GM19324 (cell line): Measurements from ENCODE around the gene PCDHA12.
"Not testable (repeated sequence)": the region's sequence is repeated elsewhere in the genome, so short reads cannot be mapped to it uniquely, and the experiment has no call there.

Experiments used
- ATAC-seq: cut with Tn5 transposase; IDR thresholded peaks from one replicate; pipeline ENCODE4 v1.9.1; 2021; ENCODE audit warnings: mild to moderate bottlenecking, moderate library complexity; ENCODE audit not compliant: unreplicated experiment, low FRiP score

PCDHA12 gene, protein sequence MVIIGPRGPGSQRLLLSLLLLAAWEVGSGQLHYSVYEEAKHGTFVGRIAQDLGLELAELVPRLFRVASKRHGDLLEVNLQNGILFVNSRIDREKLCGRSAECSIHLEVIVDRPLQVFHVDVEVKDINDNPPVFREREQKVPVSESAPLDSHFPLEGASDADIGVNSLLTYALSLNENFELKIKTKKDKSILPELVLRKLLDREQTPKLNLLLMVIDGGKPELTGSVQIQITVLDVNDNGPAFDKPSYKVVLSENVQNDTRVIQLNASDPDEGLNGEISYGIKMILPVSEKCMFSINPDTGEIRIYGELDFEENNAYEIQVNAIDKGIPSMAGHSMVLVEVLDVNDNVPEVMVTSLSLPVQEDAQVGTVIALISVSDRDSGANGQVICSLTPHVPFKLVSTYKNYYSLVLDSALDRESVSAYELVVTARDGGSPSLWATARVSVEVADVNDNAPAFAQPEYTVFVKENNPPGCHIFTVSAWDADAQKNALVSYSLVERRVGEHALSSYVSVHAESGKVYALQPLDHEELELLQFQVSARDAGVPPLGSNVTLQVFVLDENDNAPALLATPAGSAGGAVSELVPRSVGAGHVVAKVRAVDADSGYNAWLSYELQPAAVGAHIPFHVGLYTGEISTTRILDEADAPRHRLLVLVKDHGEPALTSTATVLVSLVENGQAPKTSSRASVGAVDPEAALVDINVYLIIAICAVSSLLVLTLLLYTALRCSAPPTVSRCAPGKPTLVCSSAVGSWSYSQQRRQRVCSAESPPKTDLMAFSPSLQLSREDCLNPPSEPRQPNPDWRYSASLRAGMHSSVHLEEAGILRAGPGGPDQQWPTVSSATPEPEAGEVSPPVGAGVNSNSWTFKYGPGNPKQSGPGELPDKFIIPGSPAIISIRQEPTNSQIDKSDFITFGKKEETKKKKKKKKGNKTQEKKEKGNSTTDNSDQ

DNA sequence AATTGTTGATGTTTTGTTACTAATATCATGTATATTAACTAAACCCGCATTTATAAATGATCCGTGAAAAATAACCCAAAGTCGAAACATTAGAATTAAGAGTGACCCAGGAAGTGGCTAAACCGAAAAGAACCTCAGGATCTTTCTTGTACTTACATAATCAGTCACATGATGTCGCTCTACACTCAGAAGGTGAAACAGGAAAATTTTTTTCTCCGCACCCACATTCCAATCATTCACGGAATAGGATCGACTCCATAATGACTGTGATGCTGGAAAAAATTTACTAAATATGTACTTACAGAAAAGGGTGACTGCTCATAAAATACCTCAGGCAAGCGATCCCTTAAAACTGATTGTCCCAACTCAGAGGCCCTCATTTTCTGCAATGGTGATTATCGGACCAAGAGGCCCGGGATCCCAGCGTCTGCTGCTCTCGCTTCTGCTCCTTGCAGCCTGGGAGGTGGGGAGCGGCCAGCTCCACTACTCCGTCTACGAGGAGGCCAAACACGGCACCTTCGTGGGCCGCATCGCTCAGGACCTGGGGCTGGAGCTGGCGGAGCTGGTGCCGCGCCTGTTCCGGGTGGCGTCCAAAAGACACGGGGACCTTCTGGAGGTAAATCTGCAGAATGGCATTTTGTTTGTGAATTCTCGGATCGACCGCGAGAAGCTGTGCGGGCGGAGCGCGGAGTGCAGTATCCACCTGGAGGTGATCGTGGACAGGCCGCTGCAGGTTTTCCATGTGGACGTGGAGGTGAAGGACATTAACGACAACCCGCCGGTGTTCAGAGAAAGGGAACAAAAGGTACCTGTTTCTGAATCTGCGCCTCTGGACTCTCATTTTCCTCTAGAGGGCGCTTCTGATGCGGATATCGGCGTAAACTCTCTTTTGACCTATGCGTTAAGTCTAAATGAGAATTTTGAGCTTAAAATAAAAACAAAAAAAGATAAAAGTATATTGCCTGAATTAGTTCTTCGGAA, at the start of gene PCDHA12:
Gene PCDHA12, plus strand, starts transcription at position 224 of the 981 bp plus-strand sequence. Its CDS starts 165 bp downstream, at position 389.
- no peak for ATAC-seq

DNA sequence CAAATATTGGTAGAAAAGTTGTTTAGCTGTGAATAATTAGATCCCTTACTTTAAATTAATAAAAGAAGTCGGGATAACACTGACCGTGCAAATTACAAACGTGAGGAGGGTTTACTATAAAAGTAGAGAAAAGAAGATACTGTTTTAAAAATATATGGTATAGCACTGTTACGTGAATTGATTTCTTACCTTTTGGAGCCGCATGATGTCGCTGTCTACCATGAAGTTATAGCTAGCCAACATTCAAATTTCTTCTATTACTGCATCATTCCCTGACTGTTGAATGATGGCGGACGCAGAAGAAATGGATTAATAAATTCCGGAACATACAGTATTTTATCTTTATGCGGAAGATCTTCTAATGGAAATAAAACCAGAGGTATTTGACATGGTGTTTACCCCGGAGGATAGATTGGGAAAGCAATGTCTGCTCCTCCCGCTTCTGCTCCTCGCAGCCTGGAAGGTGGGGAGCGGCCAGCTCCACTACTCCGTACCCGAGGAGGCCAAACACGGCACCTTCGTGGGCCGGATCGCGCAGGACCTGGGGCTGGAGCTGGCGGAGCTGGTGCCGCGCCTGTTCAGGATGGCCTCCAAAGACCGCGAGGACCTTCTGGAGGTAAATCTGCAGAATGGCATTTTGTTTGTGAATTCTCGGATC, 47.3 kb upstream of the PCDHA12 start, which contains the start of gene PCDHA6:
Gene PCDHA6, plus strand, starts transcription at position 257 of the 658 bp plus-strand sequence. Its CDS starts 132 bp downstream, at position 389.
- no peak for ATAC-seq

DNA sequence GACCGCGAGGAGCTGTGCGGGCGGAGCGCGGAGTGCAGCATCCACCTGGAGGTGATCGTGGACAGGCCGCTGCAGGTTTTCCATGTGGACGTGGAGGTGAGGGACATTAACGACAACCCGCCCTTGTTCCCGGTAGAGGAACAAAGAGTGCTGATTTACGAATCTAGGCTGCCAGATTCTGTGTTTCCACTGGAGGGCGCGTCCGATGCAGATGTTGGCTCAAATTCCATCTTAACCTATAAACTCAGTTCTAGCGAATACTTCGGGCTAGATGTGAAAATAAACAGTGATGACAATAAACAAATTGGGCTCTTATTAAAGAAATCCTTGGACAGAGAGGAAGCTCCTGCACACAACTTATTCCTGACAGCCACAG, 46.8 kb upstream of the PCDHA12 start:
- ATAC-seq: no peak

DNA sequence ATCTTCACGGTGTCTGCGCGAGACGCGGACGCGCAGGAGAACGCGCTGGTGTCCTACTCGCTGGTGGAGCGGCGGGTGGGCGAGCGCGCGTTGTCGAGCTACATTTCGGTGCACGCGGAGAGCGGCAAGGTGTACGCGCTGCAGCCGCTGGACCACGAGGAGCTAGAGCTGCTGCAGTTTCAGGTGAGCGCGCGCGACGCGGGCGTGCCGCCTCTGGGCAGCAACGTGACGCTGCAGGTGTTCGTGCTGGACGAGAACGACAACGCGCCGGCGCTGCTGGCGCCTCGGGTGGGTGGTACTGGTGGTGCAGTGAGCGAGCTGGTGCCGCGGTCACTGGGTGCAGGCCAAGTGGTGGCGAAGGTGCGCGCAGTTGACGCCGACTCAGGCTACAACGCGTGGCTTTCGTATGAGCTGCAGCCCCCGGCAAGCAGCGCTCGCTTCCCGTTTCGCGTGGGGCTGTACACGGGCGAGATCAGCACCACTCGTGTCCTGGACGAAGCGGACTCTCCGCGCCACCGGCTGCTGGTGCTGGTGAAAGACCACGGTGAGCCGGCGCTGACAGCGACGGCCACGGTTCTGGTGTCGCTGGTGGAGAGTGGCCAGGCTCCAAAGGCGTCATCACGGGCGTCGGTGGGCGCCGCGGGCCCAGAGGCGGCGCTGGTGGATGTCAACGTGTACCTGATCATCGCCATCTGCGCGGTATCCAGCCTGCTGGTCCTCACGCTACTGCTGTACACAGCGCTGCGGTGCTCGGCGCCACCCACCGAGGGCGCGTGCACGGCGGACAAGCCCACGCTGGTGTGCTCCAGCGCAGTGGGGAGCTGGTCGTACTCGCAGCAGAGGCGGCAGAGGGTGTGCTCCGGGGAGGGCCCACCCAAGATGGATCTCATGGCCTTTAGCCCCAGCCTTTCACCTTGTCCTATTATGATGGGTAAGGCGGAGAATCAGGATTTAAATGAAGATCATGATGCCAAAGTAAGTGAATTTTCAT, 45.3 kb upstream of the PCDHA12 start:
- not testable (repeated sequence) for ATAC-seq

DNA sequence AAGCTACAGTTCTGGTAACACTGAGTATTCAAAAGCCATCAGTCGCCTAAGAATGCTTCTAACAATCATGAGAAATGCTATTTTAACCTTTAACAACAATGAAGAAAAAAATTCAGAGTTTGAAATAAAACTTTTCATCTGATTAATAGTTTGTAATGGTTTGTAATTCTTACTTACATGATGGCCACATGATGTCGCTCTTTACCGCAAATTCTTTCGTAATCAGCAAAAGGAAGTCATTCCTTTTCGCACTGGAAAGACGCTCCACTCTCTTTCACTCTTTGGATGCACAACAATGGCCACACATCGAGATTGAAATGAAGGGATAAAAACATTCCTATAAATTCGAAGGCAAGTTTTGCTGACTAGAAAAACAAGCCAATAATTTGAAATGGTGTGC, 41.1 kb upstream of the PCDHA12 start, which contains the start of gene PCDHA7:
Gene PCDHA7, plus strand, starts transcription at position 277 of the 400 bp plus-strand sequence. Its CDS starts 115 bp downstream, at position 392.
- no peak for ATAC-seq

DNA sequence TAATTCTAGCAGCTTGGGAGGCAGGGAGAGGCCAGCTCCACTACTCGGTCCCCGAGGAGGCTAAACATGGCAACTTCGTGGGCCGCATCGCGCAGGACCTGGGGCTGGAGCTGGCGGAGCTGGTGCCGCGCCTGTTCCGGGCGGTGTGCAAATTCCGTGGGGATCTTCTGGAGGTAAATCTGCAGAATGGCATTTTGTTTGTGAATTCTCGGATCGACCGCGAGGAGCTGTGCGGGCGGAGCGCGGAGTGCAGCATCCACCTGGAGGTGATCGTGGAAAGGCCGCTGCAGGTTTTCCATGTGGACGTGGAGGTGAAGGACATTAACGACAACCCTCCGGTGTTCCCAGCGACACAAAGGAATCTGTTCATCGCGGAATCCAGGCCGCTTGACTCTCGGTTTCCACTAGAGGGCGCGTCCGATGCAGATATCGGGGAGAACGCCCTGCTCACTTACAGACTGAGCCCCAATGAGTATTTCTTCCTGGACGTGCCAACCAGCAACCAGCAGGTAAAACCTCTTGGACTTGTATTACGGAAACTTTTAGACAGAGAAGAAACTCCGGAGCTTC, 40.6 kb upstream of the PCDHA12 start:
- not testable (repeated sequence) for ATAC-seq

DNA sequence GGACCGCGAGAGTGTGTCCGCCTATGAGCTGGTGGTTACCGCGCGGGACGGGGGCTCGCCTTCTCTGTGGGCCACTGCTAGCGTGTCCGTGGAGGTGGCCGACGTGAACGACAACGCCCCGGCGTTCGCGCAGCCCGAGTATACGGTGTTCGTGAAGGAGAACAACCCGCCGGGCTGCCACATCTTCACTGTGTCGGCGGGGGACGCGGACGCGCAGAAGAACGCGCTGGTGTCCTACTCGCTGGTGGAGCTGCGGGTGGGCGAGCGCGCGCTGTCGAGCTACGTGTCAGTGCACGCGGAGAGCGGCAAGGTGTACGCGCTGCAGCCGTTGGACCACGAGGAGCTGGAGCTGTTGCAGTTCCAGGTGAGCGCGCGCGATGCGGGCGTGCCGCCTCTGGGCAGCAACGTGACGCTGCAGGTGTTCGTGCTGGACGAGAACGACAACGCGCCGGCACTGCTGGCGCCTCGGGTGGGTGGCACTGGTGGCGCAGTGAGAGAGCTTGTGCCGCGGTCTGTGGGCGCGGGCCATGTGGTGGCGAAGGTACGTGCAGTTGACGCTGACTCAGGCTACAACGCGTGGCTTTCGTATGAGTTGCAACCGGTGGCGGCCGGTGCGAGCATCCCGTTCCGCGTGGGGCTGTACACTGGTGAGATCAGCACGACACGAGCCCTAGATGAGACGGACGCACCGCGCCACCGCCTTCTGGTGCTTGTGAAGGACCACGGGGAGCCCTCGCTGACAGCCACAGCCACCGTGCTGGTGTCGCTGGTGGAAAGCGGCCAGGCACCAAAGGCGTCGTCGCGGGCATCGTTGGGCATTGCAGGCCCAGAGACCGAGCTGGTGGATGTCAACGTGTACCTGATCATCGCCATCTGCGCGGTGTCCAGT, 39.2 kb upstream of the PCDHA12 start:
- ATAC-seq: no peak

DNA sequence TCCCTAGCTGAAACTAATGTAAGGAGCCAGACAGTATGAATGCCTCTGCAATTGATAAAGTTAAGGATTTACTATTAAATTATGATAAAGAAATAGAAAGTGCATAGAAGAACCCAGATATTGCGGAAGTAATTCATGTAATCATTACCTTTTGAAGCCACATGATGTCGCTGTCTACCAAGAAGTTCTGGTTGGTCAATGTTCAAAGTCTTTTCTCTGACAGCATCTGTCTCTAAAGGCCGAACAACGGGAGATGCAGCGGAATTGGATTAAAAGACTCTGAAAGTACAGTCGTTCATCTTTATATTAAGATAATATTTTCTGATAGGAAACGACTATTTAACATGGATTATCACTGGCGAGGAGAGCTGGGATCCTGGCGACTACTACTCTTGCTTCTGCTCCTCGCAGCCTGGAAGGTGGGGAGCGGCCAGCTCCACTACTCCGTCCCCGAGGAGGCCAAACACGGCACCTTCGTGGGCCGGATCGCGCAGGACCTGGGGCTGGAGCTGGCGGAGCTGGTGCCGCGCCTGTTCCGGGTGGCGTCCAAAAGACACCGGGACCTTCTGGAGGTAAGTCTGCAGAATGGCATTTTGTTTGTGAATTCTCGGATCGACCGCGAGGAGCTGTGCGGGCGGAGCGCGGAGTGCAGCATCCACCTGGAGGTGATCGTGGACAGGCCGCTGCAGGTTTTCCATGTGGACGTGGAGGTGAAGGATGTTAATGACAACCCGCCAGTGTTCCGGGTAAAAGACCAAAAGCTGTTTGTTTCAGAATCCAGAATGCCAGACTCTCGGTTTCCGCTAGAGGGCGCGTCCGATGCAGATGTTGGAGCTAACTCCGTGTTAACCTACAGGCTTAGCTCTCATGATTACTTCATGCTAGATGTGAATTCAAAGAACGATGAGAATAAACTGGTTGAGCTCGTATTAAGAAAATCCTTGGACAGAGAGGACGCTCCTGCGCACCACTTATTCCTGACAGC, 33.8 kb upstream of the PCDHA12 start, which contains the start of gene PCDHA8:
Gene PCDHA8, plus strand, starts transcription at position 210 of the 985 bp plus-strand sequence. Its CDS starts 135 bp downstream, at position 345.
- ATAC-seq: no peak

DNA sequence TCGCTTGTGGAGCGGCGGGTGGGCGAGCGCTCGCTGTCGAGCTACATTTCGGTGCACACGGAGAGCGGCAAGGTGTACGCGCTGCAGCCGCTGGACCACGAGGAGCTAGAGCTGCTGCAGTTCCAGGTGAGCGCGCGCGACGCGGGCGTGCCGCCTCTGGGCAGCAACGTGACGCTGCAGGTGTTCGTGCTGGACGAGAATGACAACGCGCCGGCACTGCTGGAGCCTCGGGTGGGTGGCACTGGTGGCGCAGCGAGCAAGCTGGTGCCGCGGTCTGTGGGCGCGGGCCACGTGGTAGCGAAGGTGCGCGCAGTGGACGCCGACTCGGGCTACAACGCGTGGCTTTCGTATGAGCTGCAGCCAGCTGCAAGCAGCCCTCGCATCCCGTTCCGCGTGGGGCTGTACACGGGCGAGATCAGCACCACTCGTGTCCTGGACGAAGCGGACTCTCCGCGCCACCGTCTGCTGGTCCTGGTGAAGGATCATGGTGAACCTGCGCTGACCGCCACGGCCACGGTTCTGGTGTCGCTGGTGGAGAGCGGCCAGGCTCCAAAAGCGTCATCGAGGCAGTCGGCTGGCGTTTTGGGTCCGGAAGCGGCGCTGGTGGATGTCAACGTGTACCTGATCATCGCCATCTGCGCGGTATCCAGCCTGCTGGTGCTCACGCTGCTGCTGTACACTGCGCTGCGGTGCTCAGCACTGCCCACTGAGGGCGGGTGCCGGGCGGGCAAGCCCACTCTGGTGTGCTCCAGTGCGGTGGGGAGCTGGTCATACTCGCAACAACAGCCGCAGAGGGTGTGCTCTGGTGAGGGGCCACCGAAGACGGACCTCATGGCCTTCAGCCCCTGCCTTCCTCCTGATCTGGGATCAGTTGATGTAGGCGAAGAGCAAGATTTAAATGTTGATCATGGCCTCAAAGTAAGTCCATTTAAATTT, 32.0 kb upstream of the PCDHA12 start:
- no peak for ATAC-seq

DNA sequence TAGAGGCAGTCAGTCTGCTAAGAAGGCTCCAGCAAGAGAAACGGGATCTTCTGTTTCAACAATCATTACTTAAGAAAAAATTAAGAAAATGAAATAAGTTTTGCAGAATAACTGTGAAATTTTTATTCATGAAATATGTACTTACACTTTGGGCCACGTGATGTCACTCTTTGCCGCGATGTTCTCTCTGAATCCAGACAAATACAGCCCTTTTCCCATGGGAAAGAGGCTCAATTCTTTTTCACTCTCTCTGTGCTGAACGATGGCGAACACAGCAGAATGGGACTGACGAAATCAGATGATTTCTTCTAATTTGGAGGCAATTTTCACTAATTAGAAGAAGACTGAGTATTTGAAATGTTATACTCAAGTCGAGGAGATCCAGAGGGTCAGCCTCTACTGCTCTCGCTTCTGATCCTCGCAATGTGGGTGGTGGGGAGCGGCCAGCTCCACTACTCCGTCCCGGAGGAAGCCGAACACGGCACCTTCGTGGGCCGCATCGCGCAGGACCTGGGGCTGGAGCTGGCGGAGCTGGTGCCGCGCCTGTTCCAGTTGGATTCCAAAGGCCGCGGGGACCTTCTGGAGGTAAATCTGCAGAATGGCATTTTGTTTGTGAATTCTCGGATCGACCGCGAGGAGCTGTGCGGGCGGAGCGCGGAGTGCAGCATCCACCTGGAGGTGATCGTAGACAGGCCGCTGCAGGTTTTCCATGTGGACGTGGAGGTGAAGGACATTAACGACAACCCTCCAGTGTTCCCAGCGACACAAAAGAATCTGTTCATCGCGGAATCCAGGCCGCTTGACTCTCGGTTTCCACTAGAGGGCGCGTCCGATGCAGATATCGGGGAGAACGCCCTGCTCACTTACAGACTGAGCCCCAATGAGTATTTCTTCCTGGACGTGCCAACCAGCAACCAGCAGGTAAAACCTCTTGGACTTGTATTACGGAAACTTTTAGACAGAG, 26.7 kb upstream of the PCDHA12 start, which contains the start of gene PCDHA9:
Gene PCDHA9, plus strand, starts transcription at position 244 of the 964 bp plus-strand sequence. Its CDS starts 114 bp downstream, at position 358.
- ATAC-seq: not testable (repeated sequence)

DNA sequence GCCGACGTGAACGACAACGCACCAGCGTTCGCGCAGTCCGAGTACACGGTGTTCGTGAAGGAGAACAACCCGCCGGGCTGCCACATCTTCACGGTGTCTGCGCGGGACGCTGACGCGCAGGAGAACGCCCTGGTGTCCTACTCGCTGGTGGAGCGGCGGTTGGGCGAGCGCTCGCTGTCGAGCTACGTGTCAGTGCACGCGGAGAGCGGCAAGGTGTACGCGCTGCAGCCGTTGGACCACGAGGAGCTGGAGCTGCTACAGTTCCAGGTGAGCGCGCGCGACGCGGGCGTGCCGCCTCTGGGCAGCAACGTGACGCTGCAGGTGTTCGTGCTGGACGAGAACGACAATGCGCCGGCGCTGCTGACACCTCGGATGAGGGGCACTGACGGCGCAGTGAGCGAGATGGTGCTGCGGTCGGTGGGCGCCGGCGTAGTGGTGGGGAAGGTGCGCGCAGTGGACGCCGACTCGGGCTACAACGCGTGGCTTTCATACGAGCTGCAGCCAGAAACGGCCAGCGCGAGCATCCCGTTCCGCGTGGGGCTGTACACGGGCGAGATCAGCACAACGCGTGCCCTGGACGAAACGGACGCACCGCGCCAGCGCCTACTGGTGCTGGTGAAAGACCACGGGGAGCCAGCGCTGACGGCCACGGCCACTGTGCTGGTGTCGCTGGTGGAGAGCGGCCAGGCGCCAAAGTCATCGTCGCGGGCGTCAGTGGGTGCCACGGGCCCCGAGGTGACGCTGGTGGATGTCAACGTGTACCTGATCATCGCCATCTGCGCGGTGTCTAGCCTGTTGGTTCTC, 25.1 kb upstream of the PCDHA12 start:
- not testable (repeated sequence) for ATAC-seq
